Activated naive CD4-positive, alpha-beta T cell (primary cell): ENCODE measurements around the gene ZBTB22.
"Not testable (repeated sequence)": the region's sequence is repeated elsewhere in the genome, so short reads cannot be mapped to it uniquely, and the experiment has no call there.

Source experiments
- DNase-seq, 4 experiments: peaks; one replicate each; lab custom pipeline; 2025; lab: John Stamatoyannopoulos, UW

ZBTB22 gene

DNA sequence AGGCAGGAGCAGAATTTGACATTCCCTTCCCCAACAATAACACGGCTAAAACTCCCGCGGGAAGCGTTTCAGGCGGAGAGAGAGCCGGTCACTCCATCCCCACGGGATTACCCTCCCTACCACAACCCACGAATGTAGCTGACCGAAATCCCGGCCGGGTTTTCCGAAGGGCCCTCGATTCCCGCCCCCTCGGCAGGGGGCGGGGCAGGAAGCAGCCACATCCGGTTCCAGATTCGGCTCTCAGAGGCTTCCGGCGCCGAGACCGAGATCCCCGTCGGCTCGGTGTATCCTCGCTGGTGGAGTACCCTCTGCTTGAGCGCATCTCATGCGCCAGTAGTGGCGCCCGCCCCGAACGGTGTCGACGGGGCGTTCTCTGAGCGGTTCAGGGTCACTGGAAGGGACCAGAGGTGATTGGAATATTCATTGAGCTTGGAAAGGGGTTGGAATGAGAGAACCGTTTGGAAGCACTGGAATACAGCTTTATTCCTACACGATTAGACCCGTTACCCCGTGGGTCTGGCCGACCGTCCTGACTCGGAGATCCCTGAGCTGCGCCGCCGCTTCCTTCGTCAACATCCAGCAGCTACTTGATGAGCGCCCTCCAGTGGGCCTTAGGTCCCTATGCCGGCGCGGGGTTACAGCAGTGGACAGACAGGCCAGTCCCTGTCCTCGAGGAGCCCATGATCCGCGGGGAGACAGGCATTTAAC lies 18.2 kb downstream of the ZBTB22 start:
- peak; percentile 77 to 91 (median 89) for DNase-seq

DNA sequence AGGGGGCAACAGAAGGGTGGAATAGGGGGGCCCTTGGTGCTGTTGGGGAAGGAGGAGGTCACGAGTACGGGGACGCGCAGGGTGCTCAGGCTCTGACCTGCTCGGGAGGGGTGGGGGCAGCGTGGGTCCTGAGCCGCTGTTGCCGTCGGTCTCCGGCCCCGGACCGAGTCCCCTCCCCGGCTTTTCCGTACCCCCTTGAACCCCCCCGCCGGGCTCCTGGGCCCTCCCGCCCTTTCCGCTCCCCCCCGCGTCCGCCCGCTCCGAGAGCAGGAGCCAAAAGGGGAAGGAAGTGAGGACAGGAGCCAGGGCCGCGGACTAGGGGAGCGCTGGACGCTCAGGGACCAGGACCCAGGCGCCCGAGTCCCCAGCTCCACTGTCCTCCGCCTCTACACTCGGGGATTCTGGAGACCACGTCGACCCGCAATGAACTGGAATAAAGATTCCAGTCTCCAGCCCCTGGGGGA lies 18.7 kb downstream of the ZBTB22 start, which contains the start of gene RGL2:
RGL2 (minus strand) TSS at position 170 of the 464 bp plus-strand sequence. CDS start 332 bp downstream, outside the sequence.
- peak in 2 of 4 experiments; percentile 60 to 61 for DNase-seq

DNA sequence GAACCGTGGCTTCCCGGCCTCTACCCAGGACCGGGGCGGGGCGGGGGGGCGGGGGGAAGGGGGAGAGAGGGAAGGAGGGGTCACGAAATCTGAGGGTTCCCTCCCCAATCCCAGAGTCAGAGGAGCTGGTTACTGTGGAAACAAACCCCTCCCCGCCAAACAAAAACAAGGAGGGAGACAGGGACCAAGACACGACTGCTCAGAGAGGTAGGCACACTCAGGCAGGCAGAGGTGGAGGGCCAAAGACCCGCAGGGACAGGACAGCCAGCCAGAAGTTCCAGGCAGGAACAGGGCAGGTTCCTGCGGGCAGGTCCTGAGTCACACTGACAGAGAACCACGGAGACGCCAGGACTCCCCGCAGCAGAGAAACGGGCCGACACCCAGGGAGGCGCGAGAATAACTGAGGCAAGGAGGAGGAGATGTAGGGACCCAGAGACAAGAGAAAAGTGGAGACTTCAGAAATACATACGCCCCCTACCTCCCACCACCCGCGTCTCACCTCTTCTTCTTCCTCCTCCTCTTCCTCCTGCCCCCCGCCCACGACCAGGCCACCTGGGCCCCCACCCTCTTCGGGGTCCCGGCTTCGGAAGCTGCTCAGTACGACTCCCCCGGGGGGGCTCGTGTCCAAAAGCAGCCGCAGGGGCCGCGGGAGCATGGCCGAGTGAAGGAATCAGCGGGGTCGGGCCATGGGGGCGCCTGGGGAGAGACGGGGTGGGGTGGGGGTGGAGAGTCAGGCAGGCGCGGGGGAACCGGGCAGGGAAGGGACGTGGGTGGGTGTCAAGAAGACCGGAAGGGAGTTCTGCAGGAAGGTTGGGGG lies 19.4 kb downstream of the ZBTB22 start:
- DNase-seq, result peak in 1 of 4 experiments; percentile 35

DNA sequence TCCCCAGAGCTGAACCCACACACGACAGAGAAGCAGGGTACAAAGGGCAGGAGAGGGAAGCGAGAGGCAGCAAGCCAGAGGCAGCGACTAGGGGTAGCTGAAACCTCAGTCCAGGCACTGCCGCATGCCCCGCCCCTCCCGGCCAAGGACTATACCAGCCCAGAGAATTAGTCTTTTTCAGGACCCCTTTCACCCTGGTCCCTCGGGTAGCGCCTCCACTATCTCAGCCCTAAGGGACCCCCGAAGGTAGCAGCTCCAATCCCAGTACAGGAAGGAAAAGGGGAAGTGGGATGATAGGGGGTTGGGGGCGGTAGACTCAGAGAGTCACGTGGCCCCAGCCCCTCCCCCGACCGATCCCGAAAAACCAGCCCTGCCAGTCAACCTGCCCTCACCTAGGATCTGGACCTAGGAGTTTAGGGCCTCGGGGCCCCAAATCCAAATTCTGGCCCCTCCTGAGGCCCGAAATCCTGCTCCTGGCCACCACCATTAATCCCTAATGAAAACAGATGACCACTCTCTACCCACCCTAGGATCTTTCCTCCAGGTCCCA lies 20.1 kb downstream of the ZBTB22 start:
- no peak for DNase-seq

DNA sequence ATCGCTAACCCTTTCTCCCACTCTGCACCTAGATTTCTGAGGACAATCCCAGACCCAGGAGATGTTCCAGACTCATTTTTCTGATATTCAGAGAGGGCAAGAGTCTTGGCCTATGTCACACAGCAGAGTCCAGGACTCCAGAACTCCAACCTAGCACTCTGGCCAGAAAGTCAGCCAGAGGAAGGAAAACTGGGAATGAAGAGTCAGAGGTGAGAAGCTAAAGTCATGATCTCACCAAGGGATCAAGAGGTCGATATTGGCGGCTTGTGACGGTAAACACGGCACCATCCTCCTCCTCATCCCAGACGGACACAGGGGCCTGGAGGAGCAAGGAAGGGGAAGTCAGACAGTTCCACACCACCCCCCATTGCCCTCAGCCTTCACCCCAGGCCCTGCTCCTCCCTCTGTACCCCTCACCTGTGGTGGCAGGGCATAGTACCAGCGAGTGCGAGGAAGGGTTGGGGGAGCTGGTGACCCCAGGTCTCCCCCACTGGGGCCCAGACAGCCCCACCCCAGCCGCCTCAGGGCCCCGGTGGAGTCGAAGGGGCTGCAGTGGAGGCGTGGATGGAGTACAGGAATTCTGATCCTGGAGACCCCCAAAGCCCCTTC lies 20.6 kb downstream of the ZBTB22 start:
- DNase-seq, result no peak

DNA sequence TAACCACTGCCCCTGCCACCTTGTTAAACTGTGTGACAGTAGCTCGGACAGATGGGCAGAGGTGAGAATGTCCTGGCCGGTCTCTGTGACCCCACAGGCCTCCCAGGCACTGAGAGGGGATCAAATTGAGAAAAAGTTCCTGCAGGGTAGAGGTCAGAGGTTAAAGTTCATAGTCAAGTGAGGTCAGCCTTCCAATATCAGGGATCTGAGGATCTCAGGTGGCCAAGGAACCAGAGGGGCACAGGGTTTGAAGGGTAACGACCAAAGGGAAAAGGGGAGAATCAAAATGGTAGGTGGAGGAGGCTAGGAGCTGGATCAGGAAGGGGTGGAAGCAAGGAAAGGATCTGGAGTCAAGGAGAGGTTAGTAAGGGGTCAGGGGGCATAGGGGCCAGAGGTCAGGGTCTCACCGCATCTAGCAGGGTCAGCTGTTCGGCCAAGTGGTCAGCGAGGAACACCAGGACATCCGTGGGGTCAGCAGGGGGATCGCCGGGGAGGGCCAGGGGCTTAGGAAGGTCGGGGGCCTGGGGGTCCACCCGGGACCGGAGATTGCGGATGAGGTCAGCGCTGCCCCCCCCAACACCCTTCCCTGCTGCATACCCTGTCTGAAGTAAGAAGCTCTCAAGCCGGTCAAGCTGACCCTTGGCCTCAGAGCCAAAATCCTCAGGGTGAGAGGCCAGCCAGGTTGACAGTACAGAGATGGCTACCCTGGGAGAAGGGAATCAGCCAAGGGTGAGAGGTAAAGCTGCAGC lies 21.7 kb downstream of the ZBTB22 start:
- no peak for DNase-seq

DNA sequence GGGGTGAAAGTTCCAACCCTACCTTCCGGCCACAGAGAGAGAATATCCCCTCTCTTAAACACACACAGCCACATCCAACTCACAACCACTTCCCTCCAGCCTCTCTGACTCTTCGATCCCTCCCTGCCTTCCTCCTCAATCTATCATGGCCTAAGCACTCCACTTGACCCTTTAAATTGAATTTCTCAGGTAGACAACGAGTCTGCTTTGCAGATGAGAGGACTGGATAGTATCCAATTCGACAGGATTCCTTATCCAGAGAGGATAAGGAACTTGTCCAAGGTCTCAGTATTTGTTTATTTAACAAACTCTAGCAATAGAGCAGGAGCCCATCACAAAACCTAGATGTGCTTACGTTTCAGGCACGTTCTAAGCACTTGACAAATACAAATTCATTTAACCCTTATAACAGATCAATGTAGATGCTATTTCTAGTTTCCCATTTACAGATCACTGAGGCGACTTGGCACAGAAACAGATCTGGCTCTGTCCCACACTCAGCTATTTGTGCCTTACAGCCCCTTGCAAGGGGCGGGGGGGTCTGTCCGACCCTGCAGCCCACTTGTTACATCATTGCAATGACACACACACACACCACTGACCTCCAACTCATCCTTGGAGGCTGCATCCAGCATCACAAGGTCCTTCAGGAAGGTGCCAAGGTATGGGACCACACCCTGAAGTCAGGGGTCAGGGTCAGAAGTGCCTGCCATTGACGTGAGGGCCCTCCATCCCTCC lies 23.3 kb downstream of the ZBTB22 start:
- DNase-seq, result no peak

DNA sequence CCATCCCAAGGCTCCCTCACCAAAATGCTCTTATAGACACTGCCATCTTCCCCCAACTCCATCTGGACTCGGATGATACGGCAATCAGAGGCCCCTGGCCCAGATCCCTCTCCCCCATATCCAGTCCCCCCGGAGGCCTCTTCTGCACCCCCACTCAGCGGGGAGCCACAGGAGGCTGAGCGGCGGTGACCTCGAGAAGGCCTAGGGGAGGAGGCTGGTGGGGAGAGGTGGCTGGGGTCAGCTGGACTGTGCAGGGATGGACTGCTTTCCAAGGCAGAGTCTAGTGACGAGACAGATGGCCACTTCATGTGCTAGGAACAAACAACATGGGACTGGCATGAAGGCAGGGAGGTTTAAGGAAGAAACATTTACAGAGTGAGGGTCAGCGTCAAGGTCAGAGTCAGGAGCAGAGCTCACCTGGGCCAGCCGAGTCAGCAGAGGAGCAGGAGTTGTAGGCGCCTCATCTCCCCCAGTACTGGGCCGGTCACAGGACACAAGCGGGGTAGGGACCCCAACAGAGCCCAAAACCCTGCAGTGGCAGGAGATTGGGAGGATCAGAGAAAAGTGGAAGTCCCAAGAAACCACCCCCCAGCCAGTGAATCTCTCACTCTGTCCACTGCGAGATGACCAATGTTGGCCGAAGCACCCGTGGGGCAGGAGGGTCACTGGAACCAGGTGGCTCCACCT lies 24.4 kb downstream of the ZBTB22 start:
- DNase-seq, result no peak

DNA sequence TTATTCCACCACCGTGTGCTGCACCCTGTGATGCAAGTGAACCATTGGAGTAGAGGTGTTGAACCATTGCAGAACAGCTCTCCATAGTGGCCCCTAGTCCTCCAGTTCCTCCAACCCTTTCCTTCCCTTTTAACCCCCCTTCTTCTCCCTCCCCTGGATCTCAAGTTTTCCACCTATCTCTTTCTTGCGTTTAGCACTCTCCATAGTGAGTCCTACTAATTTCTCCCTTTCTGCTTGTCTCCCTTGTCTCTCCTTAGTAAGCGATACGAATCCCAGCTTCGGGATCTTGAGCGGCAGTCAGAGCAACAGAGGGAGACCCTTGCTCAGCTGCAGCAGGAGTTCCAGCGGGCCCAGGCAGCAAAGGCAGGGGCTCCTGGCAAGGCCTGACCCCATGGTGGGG lies 27.1 kb downstream of the ZBTB22 start:
- no peak for DNase-seq

DNA sequence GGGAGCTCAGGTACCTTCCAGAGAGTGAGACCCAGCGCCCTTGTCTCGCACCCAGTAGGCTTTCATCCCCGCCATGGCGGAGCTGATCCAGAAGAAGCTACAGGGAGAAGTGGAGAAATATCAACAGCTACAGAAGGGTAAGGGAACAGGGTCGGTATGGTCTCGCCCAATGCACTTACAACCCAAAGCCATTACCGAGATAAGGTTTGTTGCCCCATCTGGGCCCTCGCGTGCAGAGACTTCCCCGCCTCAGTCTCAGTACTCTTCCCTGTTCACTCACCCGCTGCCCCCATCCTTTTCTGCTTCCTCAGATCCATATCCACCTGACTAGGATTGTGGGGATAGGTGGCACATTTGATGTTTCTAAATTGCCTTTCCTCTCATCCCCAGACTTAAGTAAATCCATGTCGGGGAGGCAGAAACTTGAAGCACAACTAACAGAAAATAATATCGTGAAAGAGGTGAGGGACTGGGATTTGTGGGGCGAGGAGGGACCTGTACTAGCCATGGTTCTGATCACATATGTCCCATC lies 27.7 kb downstream of the ZBTB22 start:
- DNase-seq, result no peak

DNA sequence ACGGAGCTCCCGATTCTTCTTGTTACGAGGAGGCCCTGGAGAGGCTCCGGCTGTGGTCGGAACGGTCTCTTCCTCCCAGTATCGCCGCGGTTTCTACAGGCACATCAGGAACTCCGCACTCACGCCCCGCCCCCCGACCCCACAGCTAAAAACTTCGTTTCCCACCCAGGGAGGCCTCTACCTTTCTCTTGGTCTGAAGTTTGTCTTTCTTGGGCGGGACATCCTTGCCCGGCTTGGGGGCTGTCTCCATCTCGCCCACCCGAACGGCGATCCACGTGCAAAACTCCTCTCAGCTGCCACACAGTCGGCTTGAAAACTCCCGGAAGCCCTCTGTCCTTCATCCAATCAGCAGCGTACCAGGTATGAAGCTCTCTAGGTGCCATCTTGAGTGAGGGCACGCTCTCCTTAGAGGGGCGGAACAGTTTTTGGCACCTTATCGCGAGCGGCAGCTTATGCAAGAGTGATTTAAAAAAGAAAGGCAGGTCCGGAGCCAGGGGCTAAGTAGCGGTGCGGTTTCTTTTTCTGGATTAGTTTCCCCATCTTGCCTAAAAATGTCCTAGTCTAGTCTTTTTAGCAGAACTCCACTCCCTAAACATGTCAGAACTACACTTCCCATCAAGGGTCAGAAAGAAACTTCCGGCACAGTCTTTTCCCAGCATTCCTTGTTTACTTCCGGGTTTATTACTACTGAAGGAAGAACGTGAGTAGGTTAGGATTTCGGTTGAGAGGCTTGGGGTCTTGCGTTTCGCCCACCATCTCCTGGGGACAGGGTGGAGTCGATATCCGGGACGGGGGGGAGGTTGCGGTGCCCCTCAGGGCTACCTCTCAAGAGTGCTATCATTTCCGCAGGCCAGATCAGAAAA lies 28.4 kb downstream of the ZBTB22 start, which contains the start of the genes PFDN6 and WDR46:
PFDN6 (plus strand) TSS at position 681 of the 863 bp plus-strand sequence. CDS start 256 bp downstream, outside the sequence.
WDR46 (minus strand) TSS at position 319 of the 863 bp plus-strand sequence; CDS start at position 250, 69 bp downstream.
- peak; percentile 32 to 61 (median 55) for DNase-seq

DNA sequence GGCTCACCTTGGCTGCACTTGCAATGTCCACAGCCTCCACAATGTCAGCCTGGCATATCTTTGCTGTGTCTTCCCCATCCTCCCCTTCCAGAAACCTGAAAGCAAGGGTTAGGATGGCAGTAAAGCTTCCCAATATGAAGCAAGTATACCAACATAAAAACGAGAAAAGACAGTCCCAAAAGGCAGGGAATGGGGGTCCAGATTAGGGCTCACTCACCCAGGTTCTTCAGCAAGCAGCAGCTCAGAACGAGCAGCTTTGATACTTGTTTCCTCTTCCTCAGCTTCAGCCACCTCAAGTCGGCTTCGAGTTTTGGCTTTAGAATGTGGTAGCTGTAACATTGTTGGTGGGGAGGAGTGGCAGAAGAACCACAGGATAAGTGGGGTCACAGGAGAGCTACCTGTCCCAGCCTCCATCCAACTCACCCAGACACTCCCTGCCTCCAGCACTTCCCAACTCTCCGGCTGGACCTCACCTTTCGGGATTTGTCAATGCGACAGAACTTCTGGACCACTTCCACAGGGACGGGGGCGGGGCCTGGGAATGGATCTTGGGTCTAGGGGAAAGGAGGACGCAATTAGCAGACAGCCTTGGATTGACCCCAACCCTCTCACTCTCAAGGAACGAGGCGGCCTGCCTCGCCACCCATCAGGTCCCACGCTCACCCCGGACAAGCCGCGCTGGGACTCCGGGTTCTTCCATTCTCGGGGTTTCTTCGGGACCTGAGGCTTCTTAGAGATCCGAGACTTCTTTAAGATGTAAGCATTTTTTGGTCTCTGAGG lies 29.2 kb downstream of the ZBTB22 start:
- DNase-seq, result no peak

DNA sequence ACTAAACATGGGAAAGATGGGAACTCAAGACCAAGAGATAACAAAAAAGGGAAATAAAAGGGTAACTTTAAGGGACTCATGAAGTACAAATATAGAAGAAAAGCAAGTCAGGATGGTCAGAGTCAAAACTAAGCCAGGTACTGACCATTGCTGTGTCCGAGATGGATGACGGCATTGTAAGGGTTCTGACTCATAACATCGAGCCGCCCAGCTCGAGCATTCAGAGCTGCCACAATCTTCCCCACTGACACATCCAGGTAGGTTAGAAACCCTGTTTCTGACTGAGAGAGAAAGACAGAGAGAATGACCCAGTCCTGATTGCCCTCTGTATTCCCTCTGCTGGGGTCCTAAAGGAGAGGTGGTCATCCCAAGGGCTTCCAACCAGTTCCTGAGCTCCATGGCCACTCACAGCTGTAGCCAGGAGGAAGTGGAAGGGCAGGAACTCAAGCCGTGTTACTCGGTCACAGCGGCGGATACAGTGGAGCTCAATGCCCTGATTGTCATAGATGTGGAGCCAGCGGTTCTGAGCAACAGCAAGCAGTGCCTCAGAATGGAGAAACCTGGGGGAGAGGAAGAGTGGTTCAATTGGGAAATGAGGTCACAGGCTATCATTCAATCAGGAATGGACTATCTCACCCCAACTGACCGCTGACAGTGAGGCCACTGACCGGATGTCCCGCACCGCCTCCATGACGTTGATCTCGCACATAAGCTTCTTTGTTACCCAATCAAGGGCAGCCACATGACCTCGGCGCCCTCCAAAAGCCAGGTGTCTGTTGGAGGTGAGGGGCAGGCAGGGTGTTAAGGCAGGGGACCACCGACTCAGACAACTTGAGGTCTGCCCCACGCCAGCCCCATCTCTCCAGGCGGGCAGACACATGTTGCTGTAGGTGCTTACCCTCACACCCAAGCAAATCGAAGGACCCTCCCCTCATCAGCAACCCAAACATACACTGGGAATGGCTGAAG lies 30.3 kb downstream of the ZBTB22 start:
- DNase-seq, result no peak

DNA sequence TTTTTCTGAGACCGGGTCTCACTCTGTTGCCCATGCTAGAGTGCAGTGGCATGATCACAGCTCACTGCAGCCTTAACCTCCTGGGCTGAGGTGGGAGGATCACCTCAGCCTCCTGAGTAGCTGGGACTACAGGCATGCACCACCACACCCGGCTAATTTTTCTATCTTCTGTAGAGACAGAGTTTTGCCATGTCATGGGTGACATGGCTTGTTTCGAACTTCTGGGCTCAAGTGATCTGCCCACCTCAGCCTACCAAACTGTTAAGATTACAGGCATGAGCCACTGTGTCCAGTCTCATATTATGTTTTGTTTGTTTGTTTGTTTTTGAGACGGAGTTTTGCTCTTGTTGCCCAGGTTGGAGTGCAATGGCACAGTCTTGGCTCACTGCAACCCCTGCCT lies 32.3 kb downstream of the ZBTB22 start:
- DNase-seq, result not testable (repeated sequence)

DNA sequence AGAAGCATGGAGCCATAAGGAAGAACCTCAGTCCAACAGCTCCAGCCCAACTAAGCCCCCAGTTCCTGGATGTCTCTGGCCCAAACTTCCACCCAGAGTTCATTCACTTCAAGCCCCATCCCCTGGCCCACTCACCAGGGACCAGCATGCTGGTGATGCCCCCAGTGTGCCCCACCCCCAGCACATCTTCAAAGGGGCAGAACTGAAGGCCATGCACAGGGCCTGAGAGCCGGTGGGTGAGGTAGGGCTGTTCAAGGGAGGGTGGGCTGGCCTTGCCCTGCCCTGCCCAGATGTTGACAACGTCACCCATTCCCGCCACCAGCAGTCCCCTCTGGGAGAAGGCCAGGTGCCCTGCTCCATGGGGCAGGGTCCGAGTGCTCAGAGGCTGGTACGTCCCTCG lies 37.0 kb downstream of the ZBTB22 start:
- DNase-seq, result no peak

DNA sequence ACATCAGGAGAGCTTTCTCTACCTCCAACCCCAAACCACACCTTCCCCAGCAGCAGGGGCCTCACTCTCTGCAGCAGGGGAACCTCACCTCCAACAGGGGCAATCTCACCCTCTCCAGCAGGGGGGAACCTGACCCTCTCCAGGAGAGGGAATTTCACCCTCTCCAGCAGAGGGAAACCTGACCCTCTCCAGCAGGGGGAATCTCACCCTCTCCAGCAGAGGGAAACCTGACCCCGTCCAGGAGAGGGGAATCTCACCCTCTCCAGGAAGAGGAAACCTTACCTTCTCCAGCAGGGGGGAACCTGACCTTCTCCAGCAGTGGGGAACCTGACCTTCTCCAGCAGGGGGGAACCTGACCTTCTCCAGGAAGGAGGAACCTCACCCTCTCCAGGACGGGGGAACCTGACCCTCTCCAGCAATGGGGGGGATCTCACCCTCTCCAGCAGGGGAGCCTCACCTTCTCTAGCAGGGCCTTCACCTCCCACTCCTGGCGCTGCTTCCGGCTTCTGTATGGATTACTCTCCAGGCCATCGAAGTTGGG lies 37.5 kb downstream of the ZBTB22 start:
- DNase-seq, result no peak
